GM21786 (cell line): Measurements from ENCODE around the gene HPCAL4.

Experiments used
- ATAC-seq: cut with Tn5 transposase; IDR thresholded peaks from one replicate; pipeline ENCODE4 v1.9.1; 2021; ENCODE audit not compliant: unreplicated experiment

The HPCAL4 gene

DNA sequence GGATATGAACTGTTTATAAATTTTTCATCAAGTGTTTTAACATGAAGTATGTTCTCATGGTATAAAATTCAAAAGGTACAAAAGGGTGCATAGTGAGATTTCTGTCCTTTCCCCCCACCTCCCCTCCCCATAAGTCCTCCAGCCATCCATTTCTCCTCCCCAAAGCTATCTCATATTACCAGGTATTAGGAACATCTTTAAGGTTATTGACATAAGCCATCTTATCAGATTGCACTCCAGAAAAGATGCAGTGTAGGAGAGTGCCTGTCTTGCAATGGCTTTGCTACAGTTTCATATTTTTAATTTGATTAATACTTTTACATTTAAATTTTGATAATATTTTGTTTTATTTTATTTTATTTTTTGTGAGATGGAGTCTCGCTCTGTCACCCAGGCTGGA lies 13.5 kb upstream of the HPCAL4 start:
- no peak for ATAC-seq

DNA sequence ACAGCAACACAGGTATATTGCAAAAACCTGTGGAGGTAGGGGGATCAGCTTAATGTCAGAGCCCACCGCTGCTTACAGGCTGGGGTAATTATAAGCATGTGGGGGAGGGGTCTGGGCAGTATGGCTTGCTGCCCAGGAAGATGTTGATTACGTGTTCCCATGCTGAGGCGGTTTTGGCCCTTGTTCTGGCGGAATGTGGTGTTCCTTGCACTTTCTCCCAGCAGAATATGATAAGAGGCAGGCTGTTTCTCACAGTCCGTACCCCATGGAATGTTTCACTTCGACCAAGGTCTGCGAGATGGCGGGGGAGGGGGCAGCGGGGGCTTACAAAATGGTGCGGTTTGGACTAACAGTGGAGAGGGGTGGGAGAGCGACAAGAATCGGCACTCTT lies 9.8 kb upstream of the HPCAL4 start:
- no peak for ATAC-seq

DNA sequence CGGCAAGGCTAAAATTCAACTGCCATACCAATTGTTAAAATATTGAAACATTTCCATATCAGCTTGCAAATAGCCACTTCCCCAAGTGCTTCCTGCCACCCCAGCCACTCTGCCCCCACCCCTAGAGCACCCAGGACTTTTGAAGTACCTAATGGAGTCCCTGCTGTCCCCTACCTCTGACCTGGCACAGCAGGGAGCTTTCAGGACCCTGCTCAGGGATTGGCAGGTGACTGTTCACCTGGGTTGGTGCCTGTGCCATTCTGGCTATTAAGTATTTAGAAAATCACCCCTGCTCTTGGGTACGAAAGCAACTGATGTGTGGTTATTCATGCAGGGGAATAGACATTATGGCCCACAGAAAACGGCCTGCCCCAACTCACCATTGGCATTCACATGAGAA lies 9.1 kb upstream of the HPCAL4 start:
- no peak for ATAC-seq

DNA sequence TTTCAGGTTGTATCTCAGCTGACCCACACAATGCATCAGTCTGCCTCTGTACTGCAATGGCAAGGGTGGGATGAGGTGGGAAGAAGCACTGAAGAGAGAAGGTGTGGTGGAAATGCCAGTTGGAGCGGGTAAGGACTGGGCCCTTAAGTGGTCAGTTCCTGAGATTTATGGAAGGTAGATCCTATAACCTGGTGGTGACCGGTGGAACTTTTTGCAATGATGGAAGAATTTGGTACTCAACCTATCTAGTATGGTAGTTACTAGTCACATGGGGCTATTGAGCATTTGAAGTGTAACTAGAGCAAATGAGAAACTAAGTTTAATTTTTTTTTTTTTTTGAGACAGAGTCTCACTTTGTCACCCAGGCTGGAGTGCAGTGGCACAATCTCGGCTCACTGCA lies 8.2 kb upstream of the HPCAL4 start:
- ATAC-seq, result no peak

DNA sequence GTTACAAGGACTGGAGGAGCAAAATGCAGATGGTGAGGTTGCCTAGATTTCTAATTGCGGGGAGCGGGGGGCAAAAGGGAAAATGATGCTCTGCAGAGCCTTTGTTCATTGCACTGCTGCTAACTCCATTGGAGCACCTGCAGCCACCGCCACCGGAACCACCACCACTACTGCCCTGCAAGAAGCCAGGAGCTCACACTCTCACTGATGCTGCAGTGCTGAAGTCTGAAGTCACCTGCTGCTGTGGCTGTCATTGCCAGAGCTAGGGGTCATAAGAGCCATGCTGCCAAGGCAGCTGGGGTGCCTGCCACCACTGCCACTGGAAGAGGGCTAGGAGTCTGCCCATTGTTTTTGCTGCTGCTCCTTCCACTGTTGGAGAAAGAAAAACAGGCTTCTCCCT lies 7.3 kb upstream of the HPCAL4 start:
- no peak for ATAC-seq

DNA sequence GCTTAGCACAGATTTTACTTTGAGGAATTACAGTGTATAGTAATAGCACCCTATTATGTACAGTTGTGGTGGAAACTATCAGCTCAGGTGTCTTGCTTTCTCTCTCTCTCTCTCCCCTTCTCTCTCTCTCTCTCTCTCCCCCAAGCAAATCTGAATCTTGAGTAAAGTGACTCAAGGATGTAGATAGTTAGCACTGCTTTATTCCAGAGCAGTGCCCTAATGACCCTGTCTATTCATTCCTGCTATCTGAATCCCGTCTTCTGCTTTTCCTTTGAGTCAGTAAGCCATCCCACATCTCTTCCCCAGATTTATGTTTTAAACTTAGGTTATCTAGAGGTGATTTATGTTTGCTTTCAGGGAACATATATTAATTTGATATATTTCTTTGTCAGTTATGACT lies 5.2 kb upstream of the HPCAL4 start:
- ATAC-seq, result no peak

- no peak for ATAC-seq
Observed at GRCh38 chr1:39695016-39695415, 3.8 kb upstream of the HPCAL4 start.

DNA sequence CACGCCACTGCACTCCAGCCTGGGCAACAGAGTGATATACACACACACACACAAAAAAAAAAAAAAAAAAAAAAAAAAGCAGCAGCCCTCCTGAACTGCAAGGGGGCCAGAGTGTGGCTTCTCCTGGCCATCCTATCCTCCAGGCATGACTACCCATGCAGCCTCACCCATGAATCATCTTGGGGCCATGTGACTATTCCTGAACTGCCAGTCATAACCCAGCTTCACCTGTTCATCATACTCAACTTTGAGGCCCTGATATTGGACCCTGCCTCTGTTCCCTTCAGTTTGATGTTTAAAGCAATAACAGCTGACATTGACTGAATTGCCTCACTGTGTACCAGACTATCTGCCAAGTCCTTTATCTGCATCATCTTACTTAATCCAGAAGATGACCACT lies 2.8 kb upstream of the HPCAL4 start:
- no peak for ATAC-seq

DNA sequence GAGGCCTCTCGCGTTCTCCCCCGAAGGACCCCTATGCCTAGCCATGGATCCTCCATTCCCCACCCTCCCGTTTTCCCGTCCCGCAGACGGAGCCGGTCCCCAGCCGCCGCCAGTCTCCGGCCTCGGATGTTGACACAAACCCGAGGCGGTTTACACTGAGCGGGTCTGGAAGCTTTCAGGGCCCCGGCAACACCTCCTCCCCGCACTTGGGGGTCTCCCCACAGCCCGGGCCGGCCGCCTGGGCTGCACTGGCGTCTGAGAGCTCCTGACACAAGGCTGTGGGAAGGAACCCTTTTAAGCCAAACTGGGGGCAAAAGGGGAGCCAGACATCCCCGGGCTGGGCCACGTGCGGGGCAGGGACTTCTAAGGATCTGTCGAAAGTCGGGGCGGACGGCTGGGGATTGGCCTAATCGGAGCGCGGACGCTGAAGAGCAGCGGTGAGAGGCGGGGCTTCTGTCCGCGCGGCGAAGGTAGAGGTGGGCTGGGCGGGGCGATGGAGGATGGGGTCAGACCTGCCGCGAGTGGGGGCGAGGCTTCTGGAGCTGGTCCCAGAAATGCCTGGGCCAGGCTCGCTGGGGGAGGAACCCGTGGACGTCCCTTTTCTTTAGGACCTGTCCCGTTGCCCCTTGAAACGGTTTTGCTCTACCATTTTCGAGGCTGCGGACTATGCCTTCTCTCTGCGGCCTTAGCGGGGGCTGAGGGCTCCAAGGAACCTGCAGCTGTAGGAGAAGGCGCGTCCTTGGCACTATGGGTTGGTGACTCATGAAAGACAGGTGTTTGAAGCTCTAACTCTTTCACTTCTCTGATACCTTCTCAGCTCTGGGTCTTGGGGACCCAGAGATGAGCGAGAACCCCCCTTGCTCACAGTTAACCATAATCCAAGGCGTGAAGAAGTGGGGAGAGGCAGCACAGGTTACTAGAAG lies 1.2 kb upstream of the HPCAL4 start:
- ATAC-seq, result no peak

DNA sequence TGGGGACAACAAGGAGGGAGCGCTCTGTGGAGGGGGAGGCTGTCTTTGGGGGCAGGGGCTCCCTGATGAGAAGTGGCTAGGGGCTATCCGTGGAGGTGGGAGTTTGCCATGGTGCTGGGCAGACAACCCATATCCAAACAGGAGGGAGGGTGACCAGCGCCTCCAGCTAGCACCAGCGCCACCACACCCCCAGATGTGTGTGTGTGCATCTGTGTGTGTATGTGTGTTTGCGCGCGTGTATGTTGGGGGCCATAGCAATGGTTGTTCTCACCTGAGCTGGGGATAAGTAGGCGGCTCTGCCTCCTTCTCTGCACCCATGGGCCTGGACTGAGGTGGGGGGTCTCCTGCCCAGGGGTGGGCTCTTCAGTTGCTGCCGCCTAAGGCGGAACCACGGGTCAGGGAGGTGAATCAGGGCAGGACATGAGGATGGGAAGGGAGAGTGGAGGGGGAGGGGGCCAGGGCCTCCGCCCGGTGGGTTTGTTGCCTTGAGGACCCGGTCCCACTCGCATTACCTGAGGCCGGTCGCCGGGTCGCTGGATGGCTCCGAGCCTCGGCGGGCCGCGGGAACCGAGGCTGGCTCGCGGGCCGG lies 345 bp downstream of the HPCAL4 start:
- ATAC-seq, result no peak

GRCh38 chr1:39690225-39690624 lies 1.0 kb downstream of the HPCAL4 start:
- no peak for ATAC-seq

DNA sequence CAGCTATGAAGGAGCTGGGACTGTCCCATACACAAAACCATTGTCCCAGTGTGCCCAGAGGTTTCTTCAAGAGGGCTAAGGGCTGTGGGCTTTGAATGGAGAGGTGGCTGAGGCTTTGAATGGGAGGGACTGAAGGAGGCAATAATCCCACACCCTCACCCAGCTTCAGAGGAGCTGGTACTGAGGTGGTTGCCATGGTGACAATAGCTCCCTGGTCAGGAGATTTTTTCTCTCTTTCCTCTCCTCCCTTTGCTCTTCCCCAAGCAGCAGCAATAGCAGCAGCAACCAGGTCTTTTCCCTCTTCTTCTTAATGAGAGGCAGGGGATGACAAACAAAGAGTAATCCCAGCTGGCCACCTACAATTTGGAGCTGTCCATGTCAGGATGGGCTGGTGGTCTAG lies 1.6 kb downstream of the HPCAL4 start:
- no peak for ATAC-seq

- no peak for ATAC-seq
Observed at GRCh38 chr1:39689214-39689613, 2.0 kb downstream of the HPCAL4 start.

- no peak for ATAC-seq
Observed at GRCh38 chr1:39688706-39689105, 2.5 kb downstream of the HPCAL4 start.

DNA sequence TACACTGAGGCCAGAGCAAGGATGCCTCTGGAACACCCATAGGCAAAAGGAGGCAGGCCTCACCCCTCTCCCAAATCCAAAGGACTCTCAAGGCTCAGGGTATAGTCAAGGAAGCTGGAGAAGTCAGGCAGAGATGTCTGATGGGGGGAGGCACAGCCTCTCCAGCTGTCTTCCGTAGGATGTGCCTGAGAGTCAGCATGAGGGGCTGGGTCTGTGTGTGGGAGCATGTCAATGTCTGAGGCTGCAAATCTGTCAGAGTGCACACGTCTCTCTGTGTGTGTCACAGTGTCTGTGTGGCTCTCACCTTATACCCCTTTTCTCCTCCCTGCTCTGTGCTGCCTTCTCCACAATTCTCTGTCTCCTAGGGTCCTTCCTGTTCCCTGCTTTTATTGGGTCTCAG lies 4.0 kb downstream of the HPCAL4 start:
- no peak for ATAC-seq

- no peak for ATAC-seq
Observed at GRCh38 chr1:39685071-39685470, 6.2 kb downstream of the HPCAL4 start.

GRCh38 chr1:39684313-39684664 lies 6.9 kb downstream of the HPCAL4 start:
- no peak for ATAC-seq

DNA sequence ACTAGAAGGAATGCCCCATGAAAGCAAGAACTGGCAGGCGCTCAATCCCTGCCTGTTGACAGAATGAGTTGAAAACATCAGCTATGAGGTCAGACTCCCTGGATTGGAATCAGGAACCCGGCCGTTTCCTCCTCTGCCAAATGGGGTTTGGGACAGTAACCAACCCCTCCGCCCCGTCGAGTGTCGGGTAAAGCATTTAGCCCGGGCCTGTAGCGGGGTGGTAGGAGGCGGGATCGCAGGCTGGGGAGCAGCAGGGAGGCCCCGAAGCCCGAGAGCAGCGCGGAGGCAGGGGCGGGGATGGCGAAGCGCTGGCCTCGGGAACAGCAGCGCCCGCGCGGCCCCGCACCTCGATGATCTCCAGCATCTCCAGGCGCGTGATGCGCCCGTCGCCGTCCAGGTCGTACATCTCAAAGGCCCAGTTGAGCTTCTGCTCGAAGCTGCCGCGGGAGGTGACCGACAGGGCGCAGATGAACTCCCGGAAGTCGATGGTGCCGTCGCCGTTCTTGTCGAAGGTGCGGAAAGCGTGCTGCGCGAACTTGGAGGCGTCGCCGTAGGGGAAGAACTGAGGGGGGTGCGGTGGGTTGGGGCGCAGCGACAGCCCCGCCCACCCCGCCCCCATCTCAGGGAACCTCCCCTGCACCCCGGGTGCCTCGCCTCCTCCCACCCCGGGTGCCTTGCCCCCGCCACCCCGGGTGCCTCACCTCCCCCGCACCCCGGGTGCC lies 7.5 kb downstream of the HPCAL4 start:
- no peak for ATAC-seq

GRCh38 chr1:39681999-39682398 lies 9.2 kb downstream of the HPCAL4 start:
- no peak for ATAC-seq

DNA sequence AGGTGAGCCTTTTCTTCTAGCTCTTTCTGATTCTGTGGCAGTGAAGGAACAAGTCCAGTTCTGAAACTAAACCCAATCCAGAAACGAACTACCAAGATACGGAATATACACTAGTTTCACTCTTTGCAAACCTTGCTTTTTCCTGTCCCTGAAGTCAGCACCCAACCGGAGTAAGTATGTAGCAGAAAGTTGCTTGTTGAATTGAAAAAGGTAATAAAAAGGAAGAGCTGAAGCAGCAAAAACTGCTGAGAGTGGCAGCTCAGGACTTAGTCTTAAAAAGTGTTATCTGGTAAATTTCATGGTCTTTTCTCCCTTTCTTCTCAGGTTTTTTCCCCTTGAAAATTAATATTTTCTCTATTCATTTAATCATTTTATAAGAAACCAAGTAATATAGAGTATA lies 9.9 kb downstream of the HPCAL4 start:
- no peak for ATAC-seq

- ATAC-seq, result no peak
Observed at GRCh38 chr1:39680751-39681150, 10.5 kb downstream of the HPCAL4 start.

DNA sequence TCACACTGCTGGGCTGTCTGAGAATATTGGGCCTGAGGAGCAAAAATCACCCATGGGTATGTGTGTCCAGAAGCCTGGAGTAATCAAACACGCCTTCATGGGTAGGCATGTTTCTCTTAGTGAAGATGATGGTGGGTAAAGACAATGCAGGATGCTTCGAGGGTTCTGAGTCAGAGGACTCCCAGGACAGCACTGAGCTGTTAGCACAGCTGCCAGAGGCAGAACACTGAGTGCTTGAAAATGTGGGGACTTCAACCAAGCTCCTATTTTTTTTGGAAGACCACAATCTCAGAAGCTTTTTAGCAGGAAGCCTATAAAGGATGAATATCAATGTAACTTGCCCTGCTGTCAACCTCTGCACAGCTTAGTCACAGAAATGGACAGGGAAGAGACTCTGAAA lies 11.4 kb downstream of the HPCAL4 start:
- no peak for ATAC-seq
